ENCODE results near the gene MTHFSD. TPM values are rescaled to one million over a fixed set of nuclear protein-coding genes. Genes with fewer than 3 reads are reported as not detected.

MTHFSD gene
- total RNA-seq, 3 donors from 2014 or later (not counting 1 experiment from before 2014, with no cell fraction given) = 14.3 to 22.0 (median 16.9) TPM

DNA sequence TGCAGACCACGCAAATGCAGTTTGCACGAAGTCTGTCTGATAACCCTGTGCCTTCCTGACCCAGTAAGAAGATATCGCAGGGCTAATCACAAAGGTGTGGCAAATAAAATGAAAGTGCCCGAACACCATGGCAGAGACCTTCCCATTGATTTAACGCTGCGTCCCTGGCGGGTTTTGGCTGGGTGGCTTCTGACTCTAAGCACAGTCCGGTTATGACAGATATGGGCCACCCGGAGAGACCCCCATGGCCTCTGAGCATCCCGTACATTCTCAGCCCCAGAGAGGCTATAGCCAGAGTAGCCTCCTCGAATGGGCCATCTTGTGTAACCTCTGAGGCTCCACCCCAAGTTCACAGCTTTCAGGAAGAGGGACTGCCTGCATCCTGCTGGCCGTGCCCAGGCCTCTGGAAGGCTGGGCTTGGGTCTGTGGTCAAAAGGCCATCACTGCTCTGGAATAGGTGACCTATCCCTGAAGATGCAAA is 17.0 kb upstream of the MTHFSD start:
- no peak for ATAC-seq
- Histone ChIP-seq H3K27me3 (ENCODE audit: control insufficient read depth, insufficient read depth, low read length) (peaks cover 18% of the 10 kb centered on the region), H3K9me3 (ENCODE audit: control insufficient read depth, insufficient read depth, low read length) (no peaks in the 10 kb centered on the region), H3K36me3 (ENCODE audit: control insufficient read depth, insufficient read depth, low read length) (no peaks in the 10 kb centered on the region), H3K4me1 (ENCODE audit: control insufficient read depth, insufficient read depth, low read length) (peaks cover 12% of the 10 kb centered on the region), H3K27ac (ENCODE audit: low read length) (no peak overlapping the region), H3K4me3 (ENCODE audit: low read length) (no peak overlapping the region)
- no peaks in the 10 kb centered on the region for H3K9me3 Mint-ChIP-seq
- peaks cover 0 to 7% of the 10 kb centered on the region in 2 donors for H3K4me1 Mint-ChIP-seq
- WGBS (ENCODE audit: insufficient coverage) = 85% methylated on average over 12 of the region's 12 CpGs
- intact Hi-C loops (cut with micrococcal nuclease) = no loop called here
- H3K27me3 Mint-ChIP-seq (ENCODE audit: low read depth in 2 of 2) = peaks cover 43 to 48% of the 10 kb centered on the region in 2 donors
- no peak for DNase-seq
- TF ChIP-seq, protein P1, sequence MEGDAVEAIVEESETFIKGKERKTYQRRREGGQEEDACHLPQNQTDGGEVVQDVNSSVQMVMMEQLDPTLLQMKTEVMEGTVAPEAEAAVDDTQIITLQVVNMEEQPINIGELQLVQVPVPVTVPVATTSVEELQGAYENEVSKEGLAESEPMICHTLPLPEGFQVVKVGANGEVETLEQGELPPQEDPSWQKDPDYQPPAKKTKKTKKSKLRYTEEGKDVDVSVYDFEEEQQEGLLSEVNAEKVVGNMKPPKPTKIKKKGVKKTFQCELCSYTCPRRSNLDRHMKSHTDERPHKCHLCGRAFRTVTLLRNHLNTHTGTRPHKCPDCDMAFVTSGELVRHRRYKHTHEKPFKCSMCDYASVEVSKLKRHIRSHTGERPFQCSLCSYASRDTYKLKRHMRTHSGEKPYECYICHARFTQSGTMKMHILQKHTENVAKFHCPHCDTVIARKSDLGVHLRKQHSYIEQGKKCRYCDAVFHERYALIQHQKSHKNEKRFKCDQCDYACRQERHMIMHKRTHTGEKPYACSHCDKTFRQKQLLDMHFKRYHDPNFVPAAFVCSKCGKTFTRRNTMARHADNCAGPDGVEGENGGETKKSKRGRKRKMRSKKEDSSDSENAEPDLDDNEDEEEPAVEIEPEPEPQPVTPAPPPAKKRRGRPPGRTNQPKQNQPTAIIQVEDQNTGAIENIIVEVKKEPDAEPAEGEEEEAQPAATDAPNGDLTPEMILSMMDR (IDR thresholded peaks at IDR 0.05) = no peak
- no peak overlapping the region for H3K4me3 Mint-ChIP-seq
- H3K27ac Mint-ChIP-seq = no peak overlapping the region
- no peaks in the 10 kb centered on the region for H3K36me3 Mint-ChIP-seq

DNA sequence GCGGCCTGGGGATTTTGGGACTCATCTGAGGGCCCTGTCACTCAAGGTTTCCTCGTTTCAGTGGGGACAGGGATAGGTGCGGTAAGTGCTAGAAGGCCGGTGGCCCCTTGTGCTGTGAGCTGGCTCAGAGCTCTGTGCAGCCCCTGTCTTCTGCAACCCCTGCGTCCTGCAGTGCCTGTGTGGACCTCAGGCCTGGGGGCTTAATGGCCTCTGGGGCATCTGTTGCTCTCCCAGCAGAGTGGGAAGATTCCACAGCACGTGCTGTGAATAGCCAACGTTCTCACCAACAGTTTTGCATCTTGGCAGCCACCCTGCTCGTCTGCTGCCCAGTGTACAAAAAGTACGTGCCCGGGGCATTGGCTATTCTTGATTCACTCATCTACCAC is 16.5 kb upstream of the MTHFSD start:
- no peak overlapping the region for H3K27ac ChIP-seq (ENCODE audit: low read length)
- 76% methylated on average over 10 of the region's 10 CpGs for WGBS (ENCODE audit: insufficient coverage)
- Mint-ChIP-seq H3K9me3 (no peaks in the 10 kb centered on the region), H3K27ac (no peak overlapping the region), H3K36me3 (no peaks in the 10 kb centered on the region), H3K27me3 (ENCODE audit: low read depth in 2 of 2) (peaks cover 39 to 43% of the 10 kb centered on the region in 2 donors), H3K4me3 (no peak overlapping the region), H3K4me1 (peaks cover 0 to 6% of the 10 kb centered on the region in 2 donors)
- DNase-seq (no peak), ATAC-seq (no peak)
- H3K27me3 ChIP-seq (ENCODE audit: control insufficient read depth, insufficient read depth, low read length) = peaks cover 15% of the 10 kb centered on the region
- no peak overlapping the region for H3K4me3 ChIP-seq (ENCODE audit: low read length)
- peaks cover 11% of the 10 kb centered on the region for H3K4me1 ChIP-seq (ENCODE audit: control insufficient read depth, insufficient read depth, low read length)
- intact Hi-C loops (cut with micrococcal nuclease) = no loop called here
- no peaks in the 10 kb centered on the region for H3K9me3 ChIP-seq (ENCODE audit: control insufficient read depth, insufficient read depth, low read length)
- H3K36me3 ChIP-seq (ENCODE audit: control insufficient read depth, insufficient read depth, low read length) = no peaks in the 10 kb centered on the region
- TF ChIP-seq, protein P1 (IDR thresholded peaks at IDR 0.05) = no peak

DNA sequence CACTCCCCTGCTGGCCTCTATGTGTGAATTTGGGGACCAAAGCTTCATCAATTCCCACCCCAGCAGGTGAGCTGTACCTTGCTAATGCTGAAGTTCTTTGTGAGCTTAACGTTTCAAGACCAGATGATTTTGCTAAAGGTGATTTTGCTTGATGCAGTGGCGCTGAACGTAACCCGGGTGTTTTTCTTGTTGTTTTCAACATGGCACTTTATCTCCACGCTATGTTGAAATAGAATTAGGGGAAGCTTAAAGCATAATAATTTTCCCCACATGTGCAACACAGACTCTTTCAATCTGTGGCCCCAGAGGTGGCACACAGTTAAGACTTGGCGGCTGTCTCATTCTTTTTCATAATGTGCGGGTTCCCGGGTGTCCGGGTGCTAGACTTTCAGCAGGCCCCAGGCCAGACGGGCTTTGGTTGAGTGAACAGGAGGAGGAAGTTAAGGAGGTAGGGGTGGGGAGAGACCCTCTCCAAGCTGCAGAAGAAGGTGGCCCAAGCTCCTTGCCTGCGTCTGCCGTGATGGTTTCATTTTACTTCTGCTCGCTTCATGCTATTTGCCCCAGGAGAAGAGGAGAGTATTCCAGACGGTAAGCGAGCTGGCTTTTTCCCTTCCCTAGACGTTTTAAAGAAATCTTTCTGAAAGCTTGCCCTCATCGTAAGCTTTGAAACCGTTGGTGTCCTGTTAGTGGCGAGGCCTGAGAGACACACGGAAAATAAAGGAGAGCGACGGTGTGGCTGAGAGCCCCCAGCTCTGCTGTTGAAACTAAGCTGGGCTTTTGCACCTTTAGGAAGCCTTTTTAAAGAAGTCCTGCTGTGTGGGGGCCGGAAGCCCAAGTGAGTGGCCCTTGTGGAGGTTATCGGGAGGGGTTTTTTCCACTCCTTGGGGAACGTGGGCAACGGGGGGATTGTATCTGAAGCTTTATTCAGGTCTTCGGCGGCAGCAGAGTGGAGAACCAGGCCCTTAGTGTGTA is 15.8 kb upstream of the MTHFSD start:
- Mint-ChIP-seq H3K27ac (no peak overlapping the region), H3K36me3 (no peaks in the 10 kb centered on the region), H3K9me3 (no peaks in the 10 kb centered on the region), H3K4me1 (no peaks in the 10 kb centered on the region), H3K4me3 (no peak overlapping the region), H3K27me3 (ENCODE audit: low read depth in 2 of 2) (peaks cover 33 to 39% of the 10 kb centered on the region in 2 donors)
- peaks cover 6% of the 10 kb centered on the region for H3K4me1 ChIP-seq (ENCODE audit: control insufficient read depth, insufficient read depth, low read length)
- TF ChIP-seq, protein P1 (IDR thresholded peaks at IDR 0.05) = no peak
- WGBS (ENCODE audit: insufficient coverage) = 76% methylated on average over 27 of the region's 28 CpGs
- ATAC-seq (no peak), DNase-seq (no peak)
- intact Hi-C loops (cut with micrococcal nuclease) = no loop called here
- H3K9me3 ChIP-seq (ENCODE audit: control insufficient read depth, insufficient read depth, low read length) = no peaks in the 10 kb centered on the region
- no peak overlapping the region for H3K4me3 ChIP-seq (ENCODE audit: low read length)
- peaks cover 16% of the 10 kb centered on the region for H3K27me3 ChIP-seq (ENCODE audit: control insufficient read depth, insufficient read depth, low read length)
- H3K36me3 ChIP-seq (ENCODE audit: control insufficient read depth, insufficient read depth, low read length) = no peaks in the 10 kb centered on the region
- H3K27ac ChIP-seq (ENCODE audit: low read length) = no peak overlapping the region
